Fibroblast of lung (primary cell): ENCODE results near the gene SEMA6B. TPM values are rescaled to one million over a fixed set of nuclear protein-coding genes. Genes with fewer than 3 reads are reported as not detected.

Experiments
- DNase-seq, 2 donors: peaks; one replicate each; pipeline versions ENCODE4 v3.0.0 to v3.0.0-alpha.2; 2010; ENCODE audit warnings: low read depth in 2 of 2
- H2AFZ ChIP-seq: 2 replicates; pipeline ENCODE4 v1.5.1; 2012; ENCODE audit warnings: low read length, control low read depth, inconsistent platforms
- H3K27ac ChIP-seq: 2 replicates; pipeline ENCODE4 v1.5.1; 2011; ENCODE audit warnings: low read length, control low read depth; ENCODE audit not compliant: insufficient read depth
- H3K27me3 ChIP-seq: 2 replicates; pipeline ENCODE4 v1.5.1; 2011; ENCODE audit warnings: mild to moderate bottlenecking, low read length; ENCODE audit not compliant: control insufficient read depth, insufficient read depth
- H3K36me3 ChIP-seq: 2 replicates; pipeline ENCODE4 v1.5.1; 2011; ENCODE audit warnings: low read length; ENCODE audit not compliant: control insufficient read depth, insufficient read depth
- H3K4me1 ChIP-seq: 2 replicates; pipeline ENCODE4 v1.5.1; 2011; ENCODE audit warnings: low read length; ENCODE audit not compliant: control insufficient read depth, insufficient read depth; ENCODE audit errors: extremely low read depth
- H3K4me2 ChIP-seq: 2 replicates; pipeline ENCODE4 v1.5.1; 2011; ENCODE audit warnings: low read length, control low read depth; ENCODE audit not compliant: insufficient read depth; ENCODE audit errors: extremely low read depth
- H3K4me3 ChIP-seq, 4 experiments: fragments of 200-600 bp in 1 of 4; sonication (generic) in 1 of 4; replicated peaks in 1 of 4; 2 replicates each; pipeline ENCODE4 v1.5.1; 2011 to 2016; ENCODE audit warnings: low read length in 4 of 4, low read depth in 3 of 4, mild to moderate bottlenecking in 3 of 4, control low read depth in 2 of 4, inconsistent platforms in 1 of 4, mixed read lengths in 1 of 4; ENCODE audit not compliant: insufficient read depth in 1 of 4; ENCODE audit errors: control extremely low read depth in 1 of 4
- H3K79me2 ChIP-seq: 2 replicates; pipeline ENCODE4 v1.5.1; 2012; ENCODE audit warnings: mild to moderate bottlenecking, low read length, inconsistent platforms; ENCODE audit not compliant: control insufficient read depth, insufficient read depth
- H3K9ac ChIP-seq: 2 replicates; pipeline ENCODE4 v1.5.1; 2011; ENCODE audit warnings: mild to moderate bottlenecking, low read length, control low read depth; ENCODE audit not compliant: insufficient read depth
- H3K9me3 ChIP-seq: 2 replicates; pipeline ENCODE4 v1.5.1; 2012; ENCODE audit warnings: low read depth, low read length; ENCODE audit not compliant: control insufficient read depth, insufficient read depth
- H4K20me1 ChIP-seq: 2 replicates; pipeline ENCODE4 v1.5.1; 2011; ENCODE audit warnings: low read length; ENCODE audit not compliant: control insufficient read depth, insufficient read depth; ENCODE audit errors: extremely low read depth
- CTCF ChIP-seq, 2 donors: IDR thresholded peaks in 1 of 2; conservative IDR thresholded peaks in 1 of 2; 1 replicate in 1 of 2; 2 replicates in 1 of 2; pipeline ENCODE4 v1.5.1; 2011 to 2012; ENCODE audit warnings: low read length in 2 of 2, control low read depth in 1 of 2, inconsistent platforms in 1 of 2, low read depth in 1 of 2, mild to moderate bottlenecking in 1 of 2
- EZH2 ChIP-seq: IDR thresholded peaks from 2 replicates; pipeline ENCODE4 v1.5.1; 2012; ENCODE audit warnings: low read length, control low read depth, mild to moderate bottlenecking; ENCODE audit errors: missing control alignments
- polyA plus RNA-seq, 2 donors: library from polyadenylated mRNA; depleted of rRNA in 1 of 2; stranded (reverse) in 1 of 2; unstranded in 1 of 2; fragments of >200 nt; gene quantifications; 2 replicates each; pipeline ENCODE4 v1.2.1, GENCODE V29; 2011 to 2012; ENCODE audit warnings: missing spikeins in 1 of 2
- total RNA-seq: library from RNA; depleted of rRNA; stranded (reverse); fragments of >200 nt; gene quantifications from 2 replicates; pipeline ENCODE4 v1.2.1, GENCODE V29; 2014

Gene SEMA6B
- total and polyA plus RNA-seq, 2 donors (not counting 1 experiment from before 2014, with no cell fraction given): under 0.01 to 0.31 TPM

DNA sequence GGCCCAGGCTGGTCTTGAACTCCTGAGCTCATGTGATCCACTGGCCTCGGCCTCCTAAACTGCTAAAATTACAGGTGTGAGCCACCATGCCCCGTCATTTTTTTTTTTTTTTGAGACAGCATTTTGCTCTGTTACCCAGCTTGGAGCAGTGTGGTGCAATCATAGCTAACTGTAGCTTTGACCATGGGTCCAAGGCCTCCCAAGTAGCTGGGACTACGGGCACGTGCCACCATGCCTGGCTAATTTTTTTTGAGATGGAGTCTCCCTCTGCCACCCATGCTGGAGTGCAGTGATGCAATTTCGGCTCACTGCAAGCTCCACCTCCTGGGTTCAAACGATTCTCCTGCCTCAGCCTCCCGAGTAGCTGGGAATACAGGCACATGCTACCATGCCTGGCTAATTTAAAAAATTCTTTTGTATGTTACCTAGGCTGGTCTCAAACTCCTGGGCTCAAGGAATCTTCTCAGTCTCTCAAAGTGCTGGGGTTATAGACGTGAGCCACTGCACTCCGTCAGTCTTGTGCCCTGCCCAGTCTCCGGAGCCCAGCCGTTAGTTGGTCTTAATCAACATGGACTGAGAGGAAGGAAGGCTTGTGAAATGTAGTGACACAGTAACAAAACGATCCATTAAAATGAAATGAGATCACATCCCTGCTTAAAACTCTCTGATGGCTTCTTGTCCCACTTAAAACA is 18.2 kb downstream of the SEMA6B start:
- Histone ChIP-seq H3K9ac (no peak overlapping the region), H3K4me2 (no peak overlapping the region), H3K79me2 (no peaks in the 10 kb centered on the region), H3K9me3 (no peaks in the 10 kb centered on the region), H4K20me1 (no peaks in the 10 kb centered on the region), H2AFZ (no peak overlapping the region), H3K4me1 (no peaks in the 10 kb centered on the region), H3K36me3 (no peaks in the 10 kb centered on the region), H3K4me3 (no peak overlapping the region), H3K27me3 (no peaks in the 10 kb centered on the region), H3K27ac (no peak overlapping the region)
- TF ChIP-seq CTCF (conservative IDR thresholded peaks at IDR 0.05 in 1 of 2, IDR thresholded peaks at IDR 0.05 in 1 of 2; ENCODE audit: low read depth in 1 of 2, low read length in 2 of 2): no peak
- TF ChIP-seq EZH2: no peak
- DNase-seq: no peak

- Histone ChIP-seq H3K27me3 (peaks cover under 1% of the 10 kb centered on the region), H4K20me1 (no peaks in the 10 kb centered on the region), H3K79me2 (no peaks in the 10 kb centered on the region), H3K4me3 (no peak within 1 kb of the TSS), H3K4me2 (no peak within 1 kb of the TSS), H3K9ac (no peak within 1 kb of the TSS), H2AFZ (no peak within 1 kb of the TSS), H3K9me3 (no peaks in the 10 kb centered on the region), H3K36me3 (no peaks in the 10 kb centered on the region), H3K27ac (no peak within 1 kb of the TSS), H3K4me1 (no peaks in the 10 kb centered on the region)
- DNase-seq: no peak
- TF ChIP-seq EZH2 (no peak), CTCF (conservative IDR thresholded peaks at IDR 0.05 in 1 of 2, IDR thresholded peaks at IDR 0.05 in 1 of 2; ENCODE audit: low read depth in 1 of 2, low read length in 2 of 2) (no peak)
Observed at GRCh38 chr19:4539693-4540581, 19.5 kb downstream of the SEMA6B start, which contains the start of gene LRG1. Gene LRG1 (minus strand): TSS chr19:4540036. CDS start chr19:4540013, 23 bp downstream.

- Histone ChIP-seq H3K79me2 (no peaks in the 10 kb centered on the region), H3K4me3 (no peak overlapping the region)
- TF ChIP-seq CTCF (conservative IDR thresholded peaks at IDR 0.05 in 1 of 2, IDR thresholded peaks at IDR 0.05 in 1 of 2; ENCODE audit: low read depth in 1 of 2, low read length in 2 of 2): no peak
- no peak for TF ChIP-seq EZH2
Observed at GRCh38 chr19:4539169-4539692, 20.3 kb downstream of the SEMA6B start.

More at GRCh38 chr19:4539169-4539692, 20.3 kb downstream of the SEMA6B start:
- no peaks in the 10 kb centered on the region for H3K36me3 ChIP-seq
- no peak overlapping the region for H2AFZ ChIP-seq
- H4K20me1 ChIP-seq: no peaks in the 10 kb centered on the region
- no peaks in the 10 kb centered on the region for H3K4me1 ChIP-seq
- no peak for DNase-seq
- peaks cover 4% of the 10 kb centered on the region for H3K27me3 ChIP-seq
- no peak overlapping the region for H3K4me2 ChIP-seq
- no peak overlapping the region for H3K27ac ChIP-seq
- H3K9ac ChIP-seq: no peak overlapping the region
- H3K9me3 ChIP-seq: no peaks in the 10 kb centered on the region
